GM12865 (cell line): ENCODE measurements around the gene MAEL.

Source experiments
- DNase-seq: peaks from one replicate; pipeline ENCODE4 v3.0.0; 2010; ENCODE audit warnings: low read depth
- H3K4me3 ChIP-seq: 2 replicates; pipeline ENCODE4 v1.5.1; 2011; ENCODE audit warnings: mild to moderate bottlenecking, low read depth, low read length, control low read depth
- CTCF ChIP-seq: IDR thresholded peaks from 2 replicates; pipeline ENCODE4 v1.5.1; 2011; ENCODE audit warnings: low read length, control low read depth, low read depth, inconsistent platforms; ENCODE audit not compliant: insufficient read depth; ENCODE audit errors: missing control alignments

The MAEL gene

GRCh38 chr1:166977951-166978350, 11.1 kb upstream of the MAEL start:
- no peak for DNase-seq
- TF ChIP-seq CTCF, result no peak
- H3K4me3 ChIP-seq, result no peak overlapping the region

DNA sequence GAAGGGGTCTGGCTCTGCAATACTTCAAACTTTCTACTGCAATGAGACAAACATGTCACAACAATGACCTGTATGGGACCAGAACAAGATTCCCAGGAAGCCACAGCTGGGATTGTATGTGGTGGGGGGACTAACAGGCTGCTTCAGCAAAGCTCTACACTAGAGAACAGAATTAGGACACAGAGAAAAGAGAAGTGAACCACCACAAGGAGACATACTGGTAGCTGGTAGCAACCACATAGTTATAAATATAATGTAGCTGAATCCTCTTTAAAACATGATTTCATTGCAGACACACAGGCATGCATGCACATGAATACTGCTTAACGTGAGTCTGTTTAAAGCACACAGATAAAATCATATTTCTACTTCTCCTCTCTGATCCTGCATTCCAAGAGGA, 10.3 kb upstream of the MAEL start:
- TF ChIP-seq CTCF, result no peak
- H3K4me3 ChIP-seq, result no peak overlapping the region
- DNase-seq, result peak; percentile 38

DNA sequence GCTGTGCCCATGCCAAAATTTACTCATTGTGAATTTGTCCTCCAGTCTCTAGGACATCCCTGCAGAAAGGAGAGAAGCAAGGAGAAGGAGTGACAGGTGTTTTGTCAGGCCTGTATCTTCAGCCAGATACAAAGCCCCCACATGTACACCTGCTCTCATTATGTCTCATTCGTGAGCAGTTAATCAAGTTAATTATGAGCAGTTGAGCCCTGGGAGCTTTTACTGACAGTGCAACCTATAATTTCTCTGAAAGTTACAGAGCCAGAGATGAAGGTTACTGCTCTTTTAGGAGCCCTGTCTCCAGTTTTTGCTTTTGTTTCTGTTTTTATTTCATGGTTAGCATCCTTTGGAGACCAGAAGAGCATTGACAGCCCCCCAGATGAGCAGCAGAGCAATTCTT, 8.7 kb upstream of the MAEL start:
- no peak overlapping the region for H3K4me3 ChIP-seq
- DNase-seq, result no peak
- no peak for TF ChIP-seq CTCF

- no peak for TF ChIP-seq CTCF
- DNase-seq, result no peak
- H3K4me3 ChIP-seq, result no peak overlapping the region
These were observed 8.3 kb upstream of the MAEL start for GRCh38 chr1:166980818-166981217.

DNA sequence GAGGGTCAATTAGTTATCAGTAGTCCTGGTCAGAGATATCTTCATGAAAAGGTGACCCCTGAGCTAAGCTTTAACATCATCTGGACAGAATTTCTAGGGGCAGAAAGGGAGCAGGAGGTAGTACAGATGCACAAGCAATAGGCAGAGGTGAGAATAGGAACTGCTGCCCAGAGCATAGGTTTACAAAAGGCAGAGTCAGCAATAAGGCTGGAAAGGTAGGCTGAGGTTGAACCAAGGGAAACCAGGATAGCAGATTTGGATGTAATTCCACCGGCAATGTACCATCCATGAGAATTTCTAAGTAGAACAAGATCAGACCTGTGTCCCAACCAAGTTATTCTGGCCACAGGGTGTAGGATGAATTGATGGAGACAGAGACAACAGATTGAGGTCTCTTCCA, 7.5 kb upstream of the MAEL start:
- H3K4me3 ChIP-seq, result no peak overlapping the region
- TF ChIP-seq CTCF, result no peak
- no peak for DNase-seq

DNA sequence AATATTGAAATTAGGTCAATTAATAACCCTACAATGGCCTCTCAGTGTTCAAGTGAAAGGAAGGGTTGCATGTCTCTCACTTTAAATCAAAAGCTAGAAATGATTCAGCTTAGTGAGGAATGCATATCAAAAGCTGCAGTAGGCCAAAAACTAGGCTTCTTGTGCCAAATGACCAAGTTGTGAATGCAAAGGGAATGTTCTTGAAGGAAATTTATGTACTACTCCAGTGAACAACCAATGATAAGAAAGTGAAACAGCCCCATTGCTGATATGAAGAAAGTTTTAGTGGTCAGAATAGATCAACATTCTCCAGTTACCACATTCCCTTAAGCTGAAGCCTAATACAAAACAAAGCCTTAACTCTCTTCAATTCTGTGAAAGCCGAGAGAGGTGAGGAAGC, 10.0 kb downstream of the MAEL start:
- H3K4me3 ChIP-seq, result no peak overlapping the region
- peak; percentile 10 for DNase-seq
- TF ChIP-seq CTCF, result no peak

- no peak overlapping the region for H3K4me3 ChIP-seq
- DNase-seq, result peak; percentile 65
- TF ChIP-seq CTCF, result no peak
These were observed 10.5 kb downstream of the MAEL start for GRCh38 chr1:166999500-167000055.
